Colonic mucosa (tissue), 4 donors: ENCODE data around the gene OR52E1. TPM values are rescaled to one million over a fixed set of nuclear protein-coding genes. Genes with fewer than 3 reads are reported as not detected.

ENCODE experiments used
- DNase-seq: peaks from one replicate; pipeline ENCODE4 v3.0.0-alpha.2; 2020
- H3K27ac ChIP-seq: fragments of 200-600 bp; one replicate; pipeline ENCODE4 v1.8.0; 2021
- H3K27me3 ChIP-seq: fragments of 200-600 bp; one replicate; pipeline ENCODE4 v1.8.0; 2021
- H3K36me3 ChIP-seq: fragments of 200-600 bp; one replicate; pipeline ENCODE4 v1.8.0; 2021
- H3K4me1 ChIP-seq: fragments of 200-600 bp; one replicate; pipeline ENCODE4 v1.8.0; 2021; ENCODE audit warnings: mild to moderate bottlenecking
- H3K4me3 ChIP-seq: fragments of 200-600 bp; one replicate; pipeline ENCODE4 v1.8.0; 2021
- H3K9ac ChIP-seq, 2 donors: one replicate each; pipeline ENCODE4 v1.7.0; 2013; ENCODE audit warnings: control low read depth in 2 of 2, low read depth in 2 of 2, low read length in 2 of 2
- H3K9me3 ChIP-seq: fragments of 200-600 bp; one replicate; pipeline ENCODE4 v1.8.0; 2021
- CTCF ChIP-seq: fragments of 200-600 bp; IDR thresholded peaks from one replicate; pipeline ENCODE4 v1.8.0; 2022; ENCODE audit warnings: antibody characterized with exemption, mild to moderate bottlenecking
- intact Hi-C: fragments of 100-400 bp; cut with DNase I; formaldehyde crosslinking; loops from one replicate; pipeline ENCODE4 v1.14.1; 2022
- total RNA-seq, 2 donors: library from RNA; stranded (reverse); fragmentation: NEBNext Ultra II Directional in 1 of 2; extraction: Animal tissue kit (Norgen Biotek cat#: 25700) in 1 of 2; gene quantifications; one replicate each; pipeline ENCODE4 v1.2.1, GENCODE V29; 2021
- donor health status: healthy.
- donor health status: DM: no; HTN: no; CAD: no.
- donor health status: DM: no; HTN: no; CAD: no.

The OR52E1 gene
- total RNA-seq = not detected

GRCh38 chr11:5069272-5069671, at the start of gene OR52E1:
Gene OR52E1, plus strand, starts transcription at chr11:5069572.
- Histone ChIP-seq H3K4me3 (no peak within 1 kb of the TSS), H3K27ac (no peak within 1 kb of the TSS), H3K9me3 (no peaks in the 10 kb centered on the region), H3K4me1 (no peaks in the 10 kb centered on the region), H3K9ac (no peak within 1 kb of the TSS), H3K36me3 (no peaks in the 10 kb centered on the region), H3K27me3 (no peaks in the 10 kb centered on the region)
- intact Hi-C loops = no loop called here
- TF ChIP-seq CTCF = no peak
- DNase-seq = no peak

GRCh38 chr11:5021996-5022395, 47.4 kb upstream of the OR52E1 start:
- no peak for DNase-seq
- Histone ChIP-seq H3K36me3 (no peaks in the 10 kb centered on the region), H3K9me3 (no peaks in the 10 kb centered on the region), H3K27me3 (no peaks in the 10 kb centered on the region), H3K9ac (no peak overlapping the region), H3K4me3 (no peak overlapping the region), H3K4me1 (no peaks in the 10 kb centered on the region), H3K27ac (no peak overlapping the region)
- intact Hi-C loops = no loop called here
- TF ChIP-seq CTCF = no peak

GRCh38 chr11:5036669-5037068, 32.7 kb upstream of the OR52E1 start:
- intact Hi-C loops = no loop called here
- DNase-seq = no peak
- H3K9ac ChIP-seq = no peak overlapping the region
- H3K9me3 ChIP-seq = no peaks in the 10 kb centered on the region
- H3K27me3 ChIP-seq = no peaks in the 10 kb centered on the region
- no peaks in the 10 kb centered on the region for H3K4me1 ChIP-seq
- H3K4me3 ChIP-seq = no peak overlapping the region
- no peak overlapping the region for H3K27ac ChIP-seq
- no peak for TF ChIP-seq CTCF
- no peaks in the 10 kb centered on the region for H3K36me3 ChIP-seq

- intact Hi-C loops = no loop called here
- Histone ChIP-seq H3K4me3 (no peak overlapping the region), H3K9ac (no peak overlapping the region), H3K4me1 (no peaks in the 10 kb centered on the region), H3K27ac (no peak overlapping the region), H3K27me3 (no peaks in the 10 kb centered on the region), H3K9me3 (no peaks in the 10 kb centered on the region), H3K36me3 (no peaks in the 10 kb centered on the region)
- no peak for DNase-seq
- TF ChIP-seq CTCF = no peak
These were observed 31.4 kb upstream of the OR52E1 start for GRCh38 chr11:5037926-5038325.

- Histone ChIP-seq H3K4me1 (no peaks in the 10 kb centered on the region), H3K36me3 (no peaks in the 10 kb centered on the region), H3K4me3 (no peak overlapping the region), H3K27ac (no peak overlapping the region), H3K27me3 (no peaks in the 10 kb centered on the region), H3K9ac (no peak overlapping the region), H3K9me3 (no peaks in the 10 kb centered on the region)
- TF ChIP-seq CTCF = no peak
- no peak for DNase-seq
- intact Hi-C loops = no loop called here
These were observed 31.0 kb upstream of the OR52E1 start for GRCh38 chr11:5038341-5038740.

- H3K36me3 ChIP-seq = no peaks in the 10 kb centered on the region
- intact Hi-C loops = no loop called here
- no peak overlapping the region for H3K9ac ChIP-seq
- no peaks in the 10 kb centered on the region for H3K27me3 ChIP-seq
- no peak overlapping the region for H3K27ac ChIP-seq
- DNase-seq = no peak
- no peak for TF ChIP-seq CTCF
- H3K9me3 ChIP-seq = no peaks in the 10 kb centered on the region
- H3K4me1 ChIP-seq = no peaks in the 10 kb centered on the region
- no peak overlapping the region for H3K4me3 ChIP-seq
These were observed 28.5 kb upstream of the OR52E1 start for GRCh38 chr11:5040876-5041275.
